ENCODE data around the gene PTPRD. TPM values are rescaled to one million over a fixed set of nuclear protein-coding genes. Genes with fewer than 3 reads are reported as not detected.

Gene PTPRD
- total and polyA plus RNA-seq, 2 donors (not counting 1 experiment from before 2014, with no cell fraction given), result not detected

DNA sequence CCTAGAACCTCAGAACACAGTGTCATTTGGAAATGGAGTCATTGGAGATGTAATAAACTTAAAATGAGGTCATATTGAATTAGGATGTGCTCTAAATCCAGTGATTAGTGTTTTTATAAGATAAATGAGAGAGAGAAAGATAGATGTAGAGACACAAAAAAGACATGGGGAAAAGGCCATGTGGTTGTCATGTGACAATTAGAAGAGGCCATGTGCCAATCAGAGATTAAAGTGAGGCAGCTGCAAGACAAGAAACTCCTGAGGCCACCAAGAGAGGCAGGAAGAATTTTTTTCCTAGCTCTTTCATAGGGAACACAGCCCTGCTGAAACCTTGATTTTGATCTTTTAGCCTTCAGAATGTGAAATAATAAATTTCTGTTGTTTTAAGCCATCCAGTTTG, 1307.2 kb downstream of the PTPRD start:
- Histone ChIP-seq H3K4me1 (ENCODE audit: control insufficient read depth in 2 of 2, insufficient read depth in 2 of 2, low read length in 2 of 2) (no peaks in the 10 kb centered on the region), H3K9ac (ENCODE audit: low read length) (no peak overlapping the region), H3K4me2 (replicated peaks; ENCODE audit: low read depth, low read length, poor library complexity, severe bottlenecking) (no peak overlapping the region), H3K79me2 (ENCODE audit: control insufficient read depth, insufficient read depth, low read length) (no peaks in the 10 kb centered on the region), H3K27me3 (replicated peaks in 1 of 4; ENCODE audit: control extremely low read depth in 1 of 4, control insufficient read depth in 3 of 4, insufficient read depth in 4 of 4, low read length in 3 of 4) (no peaks in the 10 kb centered on the region), H2AFZ (ENCODE audit: insufficient read depth, low read depth, low read length, poor library complexity, severe bottlenecking) (no peak overlapping the region), H3K36me3 (replicated peaks in 1 of 2; ENCODE audit: control extremely low read depth in 1 of 2, control insufficient read depth in 1 of 2, extremely low read depth in 1 of 2, insufficient read depth in 2 of 2, low read length in 1 of 2) (no peaks in the 10 kb centered on the region), H3K9me3 (ENCODE audit: control extremely low read depth in 1 of 3, control insufficient read depth in 2 of 3, insufficient read depth in 1 of 3, low read length in 2 of 3) (no peaks in the 10 kb centered on the region), H4K20me1 (ENCODE audit: control insufficient read depth, insufficient read depth, low read length, poor library complexity, severe bottlenecking) (no peaks in the 10 kb centered on the region), H3K27ac (ENCODE audit: low read length in 2 of 2) (no peak overlapping the region), H3K4me3 (ENCODE audit: control extremely low read depth in 1 of 5, extremely low read depth in 1 of 5, insufficient read depth in 1 of 5, low read depth in 2 of 5, low read length in 4 of 5) (no peak overlapping the region)
- ATAC-seq (ENCODE audit: low read depth), result no peak
- ChIA-PET POLR2A (no interaction called here), CTCF (no interaction called here)
- Mint-ChIP-seq H3K27ac (no peak overlapping the region), H3K27me3 (no peaks in the 10 kb centered on the region), H3K9me3 (ENCODE audit: insufficient read depth) (no peaks in the 10 kb centered on the region), H3K4me1 (no peaks in the 10 kb centered on the region), H3K4me3 (no peak overlapping the region)
- intact Hi-C loops (cut with micrococcal nuclease), result no loop called here
- no peak for DNase-seq
- TF ChIP-seq, protein P1, sequence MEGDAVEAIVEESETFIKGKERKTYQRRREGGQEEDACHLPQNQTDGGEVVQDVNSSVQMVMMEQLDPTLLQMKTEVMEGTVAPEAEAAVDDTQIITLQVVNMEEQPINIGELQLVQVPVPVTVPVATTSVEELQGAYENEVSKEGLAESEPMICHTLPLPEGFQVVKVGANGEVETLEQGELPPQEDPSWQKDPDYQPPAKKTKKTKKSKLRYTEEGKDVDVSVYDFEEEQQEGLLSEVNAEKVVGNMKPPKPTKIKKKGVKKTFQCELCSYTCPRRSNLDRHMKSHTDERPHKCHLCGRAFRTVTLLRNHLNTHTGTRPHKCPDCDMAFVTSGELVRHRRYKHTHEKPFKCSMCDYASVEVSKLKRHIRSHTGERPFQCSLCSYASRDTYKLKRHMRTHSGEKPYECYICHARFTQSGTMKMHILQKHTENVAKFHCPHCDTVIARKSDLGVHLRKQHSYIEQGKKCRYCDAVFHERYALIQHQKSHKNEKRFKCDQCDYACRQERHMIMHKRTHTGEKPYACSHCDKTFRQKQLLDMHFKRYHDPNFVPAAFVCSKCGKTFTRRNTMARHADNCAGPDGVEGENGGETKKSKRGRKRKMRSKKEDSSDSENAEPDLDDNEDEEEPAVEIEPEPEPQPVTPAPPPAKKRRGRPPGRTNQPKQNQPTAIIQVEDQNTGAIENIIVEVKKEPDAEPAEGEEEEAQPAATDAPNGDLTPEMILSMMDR (IDR thresholded peaks at IDR 0.05), result no peak
- no peak for TF ChIP-seq EZH2 (IDR thresholded peaks at IDR 0.05; ENCODE audit: borderline replicate concordance, insufficient read depth, low read depth, low read length, poor library complexity, severe bottlenecking)

DNA sequence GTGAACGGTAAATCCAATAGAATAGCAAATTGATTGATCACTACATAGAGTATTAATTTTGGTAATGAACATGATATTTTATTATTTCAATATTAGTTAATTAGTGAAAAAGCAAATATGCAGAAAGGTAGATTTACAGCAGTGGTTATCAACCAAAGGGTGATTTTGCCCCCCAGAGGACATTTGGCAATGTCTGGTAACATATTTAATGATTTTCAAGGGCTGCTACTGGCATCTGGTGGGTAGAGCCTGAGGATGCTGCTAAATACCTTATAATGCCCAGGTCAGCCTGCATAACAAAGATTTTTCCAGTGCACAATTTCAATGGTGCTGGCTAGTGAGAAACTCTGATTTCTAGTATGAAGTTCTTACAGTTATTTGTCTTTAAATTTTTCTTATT, 1313.7 kb downstream of the PTPRD start:
- no peak overlapping the region for H3K4me3 Mint-ChIP-seq
- no peak overlapping the region for H3K27ac Mint-ChIP-seq
- no peak overlapping the region for H3K4me2 ChIP-seq (replicated peaks; ENCODE audit: low read depth, low read length, poor library complexity, severe bottlenecking)
- TF ChIP-seq EZH2 (IDR thresholded peaks at IDR 0.05; ENCODE audit: borderline replicate concordance, insufficient read depth, low read depth, low read length, poor library complexity, severe bottlenecking), result no peak
- TF ChIP-seq, protein P1 (IDR thresholded peaks at IDR 0.05), result no peak
- H3K9me3 ChIP-seq (ENCODE audit: control extremely low read depth in 1 of 3, control insufficient read depth in 2 of 3, insufficient read depth in 1 of 3, low read length in 2 of 3), result no peaks in the 10 kb centered on the region
- no CpG with 5 or more reads among the region's 1 CpG for WGBS (ENCODE audit: insufficient coverage)
- no peaks in the 10 kb centered on the region for H3K9me3 Mint-ChIP-seq (ENCODE audit: insufficient read depth)
- intact Hi-C loops (cut with micrococcal nuclease), result no loop called here
- H3K4me1 Mint-ChIP-seq, result no peaks in the 10 kb centered on the region
- no peak overlapping the region for H3K9ac ChIP-seq (ENCODE audit: low read length)
- POLR2A ChIA-PET, result no interaction called here
- H3K79me2 ChIP-seq (ENCODE audit: control insufficient read depth, insufficient read depth, low read length), result no peaks in the 10 kb centered on the region
- no peaks in the 10 kb centered on the region for H4K20me1 ChIP-seq (ENCODE audit: control insufficient read depth, insufficient read depth, low read length, poor library complexity, severe bottlenecking)
- no peak for DNase-seq
- no peak overlapping the region for H2AFZ ChIP-seq (ENCODE audit: insufficient read depth, low read depth, low read length, poor library complexity, severe bottlenecking)
- CTCF ChIA-PET, result no interaction called here
- H3K27me3 ChIP-seq (replicated peaks in 1 of 4; ENCODE audit: control extremely low read depth in 1 of 4, control insufficient read depth in 3 of 4, insufficient read depth in 4 of 4, low read length in 3 of 4), result no peaks in the 10 kb centered on the region
- no peaks in the 10 kb centered on the region for H3K36me3 ChIP-seq (replicated peaks in 1 of 2; ENCODE audit: control extremely low read depth in 1 of 2, control insufficient read depth in 1 of 2, extremely low read depth in 1 of 2, insufficient read depth in 2 of 2, low read length in 1 of 2)
- no peak overlapping the region for H3K4me3 ChIP-seq (ENCODE audit: control extremely low read depth in 1 of 5, extremely low read depth in 1 of 5, insufficient read depth in 1 of 5, low read depth in 2 of 5, low read length in 4 of 5)
- ATAC-seq (ENCODE audit: low read depth), result no peak
- H3K27me3 Mint-ChIP-seq, result no peaks in the 10 kb centered on the region
- H3K27ac ChIP-seq (ENCODE audit: low read length in 2 of 2), result no peak overlapping the region
- H3K4me1 ChIP-seq (ENCODE audit: control insufficient read depth in 2 of 2, insufficient read depth in 2 of 2, low read length in 2 of 2), result no peaks in the 10 kb centered on the region

Measured in B cell (primary cell).